Middle frontal gyrus (tissue), 1 donor: ENCODE results near the gene RAP2B.
"Not testable (repeated sequence)": the region's sequence is repeated elsewhere in the genome, so short reads cannot be mapped to it uniquely, and the experiment has no call there.

Experiments used
- DNase-seq: peaks from one replicate; pipeline ENCODE4 v3.0.0-alpha.2; 2015; ENCODE audit warnings: low spot score; ENCODE audit errors: extremely low spot score

Gene RAP2B

DNA sequence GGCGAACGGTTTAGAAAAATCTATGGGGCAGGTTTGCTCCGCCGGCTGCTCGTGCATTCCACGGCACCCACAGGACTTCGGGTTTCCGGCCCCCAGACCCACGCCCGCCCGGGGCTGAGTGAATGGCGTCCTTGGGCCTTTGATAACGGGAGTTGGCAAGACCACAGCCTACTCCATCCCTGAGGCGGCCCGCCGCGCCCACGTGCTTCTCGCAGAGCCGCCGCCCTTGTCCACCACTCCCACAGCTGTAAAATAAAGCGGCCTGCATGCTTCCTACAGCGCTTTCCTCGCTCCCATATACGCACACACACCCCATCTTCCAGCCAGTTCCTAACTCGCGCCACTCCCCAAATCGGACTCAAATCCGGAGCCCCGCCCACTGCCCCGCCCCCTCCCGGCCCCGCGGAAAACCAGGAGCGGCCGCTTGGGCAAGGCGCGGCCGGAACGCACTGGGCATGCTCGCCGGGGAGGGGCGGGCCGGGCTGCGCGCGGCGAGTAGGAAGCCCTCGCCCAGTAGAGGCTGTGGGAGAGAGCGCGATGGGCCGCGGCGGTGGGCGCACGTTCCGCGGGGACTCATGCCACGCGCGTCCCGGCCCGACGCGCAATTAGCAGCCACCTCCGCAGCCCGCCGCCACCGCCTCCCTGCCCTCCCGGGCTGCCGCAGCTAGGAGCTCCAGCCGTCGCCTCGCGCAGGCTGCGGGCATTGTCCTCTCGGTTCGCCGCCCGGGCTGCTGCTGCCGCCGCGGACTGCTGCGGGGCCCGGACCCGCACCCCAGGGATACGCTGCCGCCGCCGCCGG, at the start of gene RAP2B:
Gene RAP2B, plus strand, starts transcription at position 513 of the 799 bp plus-strand sequence. CDS start 468 bp downstream, outside the sequence.
- peak; percentile 75 for DNase-seq

DNA sequence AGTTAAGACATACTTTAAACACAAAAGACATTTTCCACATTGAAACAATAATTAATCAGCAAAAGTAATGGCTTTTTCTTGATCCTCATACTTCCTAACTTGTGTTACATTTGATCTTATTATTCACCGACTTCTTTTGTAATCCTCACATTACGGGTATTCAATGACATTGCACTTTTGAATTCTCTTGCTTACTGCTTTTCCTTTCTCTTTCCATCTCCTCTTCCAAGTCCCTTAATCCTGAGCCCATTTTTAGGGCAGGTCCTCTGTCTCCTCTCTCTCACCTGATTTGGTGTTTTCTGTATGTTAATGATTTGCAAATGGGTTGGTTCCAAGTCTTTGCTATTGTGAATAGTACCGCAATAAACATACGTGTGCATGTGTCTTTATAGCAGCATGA, 48.5 kb upstream of the RAP2B start:
- DNase-seq = no peak

DNA sequence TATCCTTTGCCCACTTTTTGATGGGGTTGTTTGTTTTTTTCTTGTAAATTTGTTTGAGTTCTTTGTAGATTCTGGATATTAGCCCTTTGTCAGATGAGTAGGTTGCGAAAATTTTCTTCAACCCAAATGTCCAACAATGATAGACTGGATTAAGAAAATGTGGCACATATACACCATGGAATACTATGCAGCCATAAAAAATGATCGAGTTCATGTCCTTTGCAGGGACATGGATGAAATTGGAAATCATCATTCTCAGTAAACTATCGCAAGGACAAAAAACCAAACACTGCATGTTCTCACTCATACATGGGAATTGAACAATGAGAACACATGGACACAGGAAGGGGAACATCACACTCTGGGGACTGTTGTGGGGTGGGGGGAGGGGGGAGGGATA, 47.8 kb upstream of the RAP2B start:
- DNase-seq = not testable (repeated sequence)

DNA sequence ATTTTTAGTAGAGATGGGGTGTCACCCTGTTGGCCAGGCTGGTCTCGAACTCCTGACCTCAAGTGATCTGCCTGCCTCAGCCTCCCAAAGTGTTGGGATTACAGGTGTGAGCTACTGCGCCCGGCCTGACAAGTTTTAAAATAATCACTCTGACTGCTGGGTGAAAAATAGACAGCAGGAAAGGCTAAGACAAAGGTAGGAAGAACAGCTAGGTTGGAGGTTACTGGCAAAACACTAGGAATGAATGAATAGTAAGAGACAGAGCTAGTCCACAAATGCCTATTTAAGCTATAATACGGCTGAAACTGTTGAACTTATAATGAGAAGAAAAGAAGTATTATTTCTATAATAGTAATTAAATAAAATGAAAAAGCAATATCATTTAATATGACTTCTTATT, 46.7 kb upstream of the RAP2B start:
- DNase-seq = no peak

DNA sequence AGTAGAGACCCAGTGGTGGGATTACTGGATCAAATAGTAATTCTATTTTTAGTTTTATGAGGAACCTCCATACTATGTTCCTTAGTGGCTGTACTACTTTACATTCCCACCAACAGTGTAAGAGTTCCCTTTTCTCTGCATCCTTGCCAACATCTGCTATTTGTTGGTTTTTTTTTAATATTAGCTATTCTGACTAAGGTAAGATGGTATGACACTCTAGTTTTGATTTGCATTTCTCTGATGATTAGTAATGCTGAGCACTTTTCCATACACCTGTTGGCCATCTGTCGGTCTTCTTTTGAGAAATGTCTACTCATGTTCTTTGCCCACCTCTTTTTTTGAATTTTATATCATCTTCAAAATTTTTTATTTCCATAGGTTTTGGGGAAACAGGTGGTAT, 34.2 kb upstream of the RAP2B start:
- DNase-seq = no peak

DNA sequence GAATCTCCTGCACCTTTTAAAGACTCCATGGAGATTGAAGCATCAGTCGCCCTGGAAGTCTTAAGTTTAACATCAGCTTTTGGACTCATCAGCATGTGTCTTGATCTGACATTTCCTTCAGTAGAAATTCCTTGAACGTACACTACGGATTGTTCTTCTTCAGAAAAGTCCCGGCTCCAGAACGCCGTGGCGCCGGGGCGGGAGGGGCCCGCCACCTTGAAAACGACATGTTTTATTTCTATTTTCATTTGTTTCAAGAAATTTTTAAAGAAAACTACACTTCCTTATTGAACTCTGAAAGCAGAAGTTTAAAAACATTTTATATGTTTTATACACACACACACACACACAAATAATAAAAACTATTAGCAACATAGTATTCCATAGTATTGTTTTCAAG, 32.6 kb upstream of the RAP2B start:
- no peak for DNase-seq

DNA sequence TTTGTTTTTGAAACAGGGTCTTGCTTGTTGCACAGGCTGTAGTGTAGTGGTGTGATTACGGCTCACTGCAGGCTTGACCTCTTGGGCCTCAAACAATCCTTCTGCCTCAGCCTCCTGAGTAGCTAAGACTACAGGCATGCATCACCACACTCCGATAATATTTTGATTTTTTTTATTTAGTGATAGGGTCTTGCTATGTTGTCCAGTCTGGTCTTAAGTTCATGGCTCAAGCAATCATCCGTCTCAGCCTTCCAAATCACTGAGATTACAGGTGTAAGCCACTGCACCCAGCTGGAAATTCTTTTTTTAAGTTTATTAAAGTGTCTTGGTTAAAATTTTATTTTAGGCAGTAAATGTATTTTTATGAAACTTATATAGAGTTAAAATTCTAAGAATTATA, 32.2 kb upstream of the RAP2B start:
- no peak for DNase-seq

DNA sequence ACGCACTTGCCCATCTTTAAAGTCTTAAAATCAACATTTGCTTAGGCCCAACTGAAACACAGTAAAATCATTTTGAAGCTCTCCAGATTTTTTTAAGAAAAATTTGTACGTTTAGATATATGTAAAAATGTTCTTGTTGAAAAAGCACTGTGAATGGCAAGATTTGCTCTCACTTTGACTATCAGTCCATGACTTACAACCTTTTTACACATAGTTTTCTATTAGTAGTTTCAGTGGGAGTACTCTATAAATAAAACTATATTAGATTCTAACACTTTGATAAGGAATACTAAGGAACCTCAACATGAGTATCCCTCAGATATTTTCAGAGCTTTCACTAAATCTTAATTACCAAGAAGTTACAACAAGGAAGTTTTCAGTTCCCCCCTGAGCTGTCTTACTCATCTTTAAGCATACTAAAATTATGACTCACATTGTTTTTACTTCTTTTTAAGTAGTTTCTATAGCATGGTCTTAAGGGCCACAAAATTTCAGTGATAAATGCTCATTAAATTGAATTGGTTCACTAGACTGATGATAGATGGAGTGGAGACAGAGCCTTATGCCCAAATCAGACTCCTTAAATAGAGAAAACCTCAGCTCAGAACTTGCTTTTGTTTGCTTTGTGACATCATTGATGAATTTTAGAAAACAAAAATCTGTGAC, 31.6 kb upstream of the RAP2B start:
- no peak for DNase-seq

DNA sequence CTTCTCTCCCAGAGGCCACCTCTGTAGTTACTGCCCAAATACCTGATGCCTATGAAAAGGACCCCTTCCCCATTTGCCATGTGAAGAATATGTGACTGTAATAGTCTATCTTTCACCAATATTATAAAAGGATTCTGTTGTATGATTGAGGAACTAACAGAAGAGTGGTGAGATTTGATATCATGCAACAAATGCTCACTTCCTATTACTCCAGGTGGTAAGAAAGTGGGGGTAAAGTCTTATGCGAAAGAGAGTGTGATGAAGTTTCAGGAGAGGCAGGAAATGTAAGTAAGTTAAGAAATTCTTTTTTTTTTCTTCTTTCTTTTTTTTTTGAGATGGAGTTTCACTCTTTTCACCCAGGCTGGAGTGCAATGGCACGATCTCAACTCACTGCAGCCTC, 24.4 kb upstream of the RAP2B start:
- no peak for DNase-seq

DNA sequence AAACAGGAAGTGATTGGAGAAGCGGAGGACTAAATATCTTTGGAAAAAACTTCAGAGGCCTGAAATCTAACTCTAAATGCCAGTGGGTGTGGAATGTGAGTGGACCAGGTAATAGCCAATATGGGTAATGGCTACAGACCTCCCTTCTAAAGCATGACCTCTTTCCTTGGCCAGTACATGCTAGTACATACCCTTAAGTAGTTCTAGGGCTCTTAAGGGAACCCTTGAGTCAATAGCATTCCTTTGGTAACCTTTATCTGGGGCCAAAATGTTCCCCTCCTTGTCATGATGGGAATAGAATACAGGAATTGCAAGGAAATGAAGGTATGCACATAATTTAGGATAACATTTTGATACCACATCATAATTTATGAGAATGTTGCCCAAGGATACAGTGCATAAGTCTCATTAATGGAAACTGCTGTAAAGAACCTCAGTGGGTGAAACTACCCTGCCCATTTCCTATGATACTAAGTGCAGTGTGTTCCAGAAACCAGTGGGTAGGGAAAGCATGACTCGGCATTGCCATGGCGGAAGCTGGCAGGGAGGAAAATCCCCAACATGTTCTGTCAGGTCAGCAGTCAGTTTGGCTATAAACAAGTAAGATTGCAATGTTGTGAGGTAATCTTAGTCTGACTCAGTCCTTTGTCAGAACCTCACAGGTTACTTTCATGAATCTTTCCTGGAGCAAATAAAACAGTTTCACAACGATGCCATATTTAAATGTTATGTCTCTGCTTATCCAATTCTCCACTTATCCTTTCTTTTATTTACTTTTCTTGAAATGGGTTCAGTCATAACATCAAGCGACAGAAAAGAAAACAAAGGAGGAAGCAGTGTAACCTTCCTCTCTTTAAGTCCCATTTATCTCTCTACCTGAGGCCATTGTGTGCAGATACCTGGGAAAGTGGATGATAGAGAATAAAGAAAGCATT, 23.5 kb upstream of the RAP2B start:
- no peak for DNase-seq

DNA sequence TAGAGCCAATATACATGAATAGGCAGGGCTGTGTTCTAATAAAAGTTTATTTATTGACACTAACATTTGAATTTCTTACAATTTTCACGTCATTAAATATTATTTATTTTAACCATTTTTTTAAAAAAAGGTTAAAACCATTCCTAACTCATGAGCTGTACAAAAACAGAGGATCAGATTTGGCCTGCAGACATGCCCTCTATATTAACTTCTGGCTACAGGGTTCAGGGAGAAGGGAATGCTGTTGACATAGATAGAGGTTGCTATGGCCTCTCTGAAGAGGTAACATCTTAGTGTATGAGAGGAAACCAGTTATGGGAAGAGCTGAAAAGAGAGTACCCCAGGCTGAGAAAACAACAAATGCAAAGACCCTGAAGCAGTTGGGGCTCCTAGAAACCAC, 19.1 kb upstream of the RAP2B start:
- no peak for DNase-seq

DNA sequence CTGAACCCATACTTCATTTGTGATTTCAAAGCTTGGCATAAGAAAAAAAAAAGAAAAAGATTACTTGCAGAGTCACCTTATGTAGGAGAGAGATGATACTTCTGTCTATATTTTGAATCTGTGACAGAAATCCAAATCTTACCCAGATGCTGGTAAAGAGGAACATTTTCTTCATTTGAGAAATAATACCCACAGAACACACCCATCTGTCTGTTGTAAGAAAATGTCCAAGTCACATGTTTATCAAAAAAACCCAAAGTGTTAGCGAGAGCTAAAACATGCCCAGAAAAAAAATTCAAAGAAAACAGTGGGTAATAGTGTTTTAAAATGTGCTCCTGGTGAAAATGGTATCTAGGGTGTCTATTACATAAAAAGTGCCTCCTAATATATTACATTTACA, 18.0 kb upstream of the RAP2B start:
- DNase-seq = no peak

DNA sequence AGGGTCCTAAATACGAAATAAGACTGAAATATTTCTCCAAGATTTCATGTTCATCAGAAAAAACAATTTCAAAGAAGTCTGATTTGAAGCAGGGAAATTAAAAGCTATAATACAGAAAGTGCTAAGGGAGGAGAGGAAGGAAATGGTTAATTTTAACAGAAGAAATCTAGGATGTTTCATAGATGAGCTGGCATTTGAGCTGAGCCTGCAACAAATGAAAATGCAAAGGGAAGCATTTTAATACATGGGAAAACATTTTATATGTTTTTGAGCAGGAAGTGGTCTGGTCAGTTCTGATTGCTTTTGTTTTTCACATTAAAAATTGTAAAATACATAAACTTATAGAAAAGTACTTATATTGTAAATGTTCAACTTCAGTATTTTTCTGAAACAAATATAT, 17.2 kb upstream of the RAP2B start:
- DNase-seq = no peak

DNA sequence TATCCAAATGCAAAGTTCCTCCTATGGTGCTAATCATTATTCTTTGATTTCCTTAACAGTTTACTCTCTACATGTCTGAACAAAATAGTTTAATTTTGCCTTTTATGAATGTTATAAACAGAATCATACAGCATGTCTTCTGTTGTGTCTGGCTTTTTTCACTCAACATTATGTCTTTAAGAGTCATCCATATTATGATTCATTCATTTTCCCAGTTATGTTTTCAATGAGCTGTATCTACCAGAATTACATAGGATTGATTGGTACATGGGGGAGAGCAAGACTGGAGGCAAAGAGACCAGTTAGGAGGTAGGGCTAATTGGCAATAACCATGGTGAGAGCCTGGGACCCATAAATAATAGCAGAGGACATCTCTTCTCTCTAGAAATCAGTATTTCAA, 16.6 kb upstream of the RAP2B start:
- no peak for DNase-seq

DNA sequence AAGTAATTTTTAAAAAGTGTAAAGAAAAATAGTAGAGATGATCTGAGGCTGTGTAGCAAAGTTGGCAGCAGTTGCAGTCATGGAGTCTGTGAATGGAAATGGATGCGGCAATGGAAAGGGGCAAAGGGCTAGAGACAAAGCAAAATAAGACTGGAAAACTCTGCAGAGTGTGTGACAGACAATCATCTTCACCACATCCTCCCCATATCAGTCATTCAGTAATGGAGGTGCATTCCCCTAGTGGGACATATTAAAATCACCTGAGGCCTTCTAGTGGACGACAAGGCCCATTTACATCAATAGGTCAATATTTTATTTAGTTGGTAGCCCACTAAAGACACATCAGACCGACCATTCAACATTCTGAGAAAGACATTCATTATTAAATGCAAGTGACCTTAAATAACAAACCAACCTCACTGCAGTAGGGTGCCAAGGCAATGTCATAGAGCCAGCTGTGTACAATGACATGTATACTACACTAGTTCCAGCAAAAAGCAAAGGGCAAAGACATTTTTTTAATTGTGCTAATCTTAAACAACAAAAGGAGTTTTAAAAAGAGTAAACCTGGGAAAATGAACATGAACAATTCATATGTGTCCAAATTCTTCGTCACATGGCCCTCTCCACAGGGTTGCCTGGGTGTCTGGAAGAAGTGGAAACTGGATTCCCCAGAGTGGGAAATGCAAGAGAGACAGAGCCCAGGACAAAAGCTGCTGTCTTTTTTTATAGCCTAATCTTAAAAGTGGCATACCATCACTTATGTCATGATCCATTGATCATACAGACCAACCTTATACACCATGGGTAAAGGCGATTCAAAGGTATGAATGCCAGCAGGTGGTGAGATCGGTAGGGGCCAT, 15.6 kb upstream of the RAP2B start:
- DNase-seq = no peak

DNA sequence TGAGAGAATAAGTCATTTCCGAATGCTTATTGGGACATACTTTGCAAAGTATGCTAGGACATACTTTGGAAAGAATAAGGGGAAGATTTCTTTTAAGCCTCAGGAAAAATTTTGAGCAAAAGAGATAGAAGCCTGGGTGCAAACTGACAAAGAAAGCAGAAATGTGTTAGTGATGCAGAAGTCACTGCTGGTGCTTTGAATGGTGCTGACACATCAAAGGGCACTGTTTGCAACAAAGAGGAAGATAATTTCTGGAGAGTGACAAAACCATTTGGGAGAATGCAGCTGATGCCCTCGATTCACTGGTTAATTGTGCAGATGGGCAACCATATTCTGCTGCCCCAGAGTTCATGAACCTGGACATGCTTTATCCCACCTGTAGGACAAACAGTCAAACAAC, 11.0 kb upstream of the RAP2B start:
- no peak for DNase-seq

DNA sequence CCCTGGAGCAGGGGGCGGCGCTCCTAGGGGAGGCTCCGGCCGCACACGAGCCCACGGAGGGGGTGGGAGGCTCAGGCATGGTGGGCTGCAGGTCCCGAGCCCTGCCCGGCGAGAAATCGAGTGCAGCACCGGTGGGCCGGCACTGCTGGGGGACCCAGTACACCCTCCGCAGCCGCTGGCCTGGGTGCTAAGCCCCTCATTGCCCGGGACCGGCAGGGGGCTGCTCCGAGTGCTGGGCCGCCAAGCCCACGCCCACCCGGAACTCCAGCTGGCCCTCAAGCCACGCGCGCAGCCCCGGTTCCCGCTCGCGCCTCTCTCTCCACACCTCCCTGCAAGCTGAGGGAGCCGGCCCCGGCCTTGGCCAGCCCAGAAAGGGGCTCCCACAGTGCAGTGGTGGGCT, 6.2 kb upstream of the RAP2B start:
- not testable (repeated sequence) for DNase-seq

DNA sequence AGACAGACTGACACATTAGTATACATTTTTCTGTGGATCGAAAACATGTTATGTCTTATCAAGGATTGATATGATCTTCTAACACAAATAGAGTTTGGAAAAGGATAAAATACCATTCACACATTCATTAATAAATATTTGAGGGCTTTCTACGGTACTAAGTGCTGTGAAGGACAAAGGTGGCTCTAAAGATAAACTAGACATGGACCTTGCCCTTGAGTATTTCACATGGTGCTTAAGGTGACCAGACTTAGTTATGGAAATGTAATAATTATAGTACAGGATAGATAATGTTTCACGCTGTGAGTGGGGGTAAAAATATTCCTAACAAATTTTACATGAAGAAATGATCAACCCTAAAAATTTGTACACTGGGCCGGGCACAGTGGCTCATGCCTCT, 3.8 kb upstream of the RAP2B start:
- no peak for DNase-seq

DNA sequence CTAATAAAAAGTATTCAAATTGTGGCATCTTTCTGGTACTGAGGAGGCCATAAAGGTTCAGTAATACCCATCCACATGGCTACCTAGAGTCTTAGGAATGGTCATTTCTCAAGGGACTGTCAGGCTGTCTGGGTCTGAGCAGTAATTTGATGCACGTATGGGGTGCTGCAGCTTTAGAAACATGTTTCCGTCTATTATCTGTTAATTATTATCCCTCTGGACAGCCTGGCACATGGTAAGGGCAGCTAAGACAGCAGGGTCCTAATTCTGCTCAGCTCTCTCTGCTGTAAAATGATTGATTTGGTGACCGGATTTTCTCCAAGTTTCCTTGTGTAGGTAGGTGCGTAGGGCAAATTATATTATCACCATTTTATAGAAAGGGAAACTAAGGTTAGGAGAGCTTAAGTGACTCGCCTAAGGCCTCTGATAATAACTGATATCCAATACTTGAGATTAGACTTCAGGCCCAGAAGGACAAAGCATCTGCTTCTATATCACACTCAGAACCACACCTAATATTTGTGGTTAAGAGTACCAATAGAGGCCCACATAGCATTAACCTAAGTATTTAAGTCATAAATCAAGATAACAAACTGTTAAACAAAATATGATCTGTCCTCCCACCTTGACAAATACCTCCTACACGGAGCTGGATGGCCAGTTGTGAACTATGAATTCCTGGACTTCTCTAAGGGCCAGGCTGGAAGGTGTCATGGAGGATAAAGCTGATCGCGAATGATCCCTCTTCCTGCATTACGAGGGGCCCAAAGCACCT, 2.9 kb upstream of the RAP2B start:
- no peak for DNase-seq

DNA sequence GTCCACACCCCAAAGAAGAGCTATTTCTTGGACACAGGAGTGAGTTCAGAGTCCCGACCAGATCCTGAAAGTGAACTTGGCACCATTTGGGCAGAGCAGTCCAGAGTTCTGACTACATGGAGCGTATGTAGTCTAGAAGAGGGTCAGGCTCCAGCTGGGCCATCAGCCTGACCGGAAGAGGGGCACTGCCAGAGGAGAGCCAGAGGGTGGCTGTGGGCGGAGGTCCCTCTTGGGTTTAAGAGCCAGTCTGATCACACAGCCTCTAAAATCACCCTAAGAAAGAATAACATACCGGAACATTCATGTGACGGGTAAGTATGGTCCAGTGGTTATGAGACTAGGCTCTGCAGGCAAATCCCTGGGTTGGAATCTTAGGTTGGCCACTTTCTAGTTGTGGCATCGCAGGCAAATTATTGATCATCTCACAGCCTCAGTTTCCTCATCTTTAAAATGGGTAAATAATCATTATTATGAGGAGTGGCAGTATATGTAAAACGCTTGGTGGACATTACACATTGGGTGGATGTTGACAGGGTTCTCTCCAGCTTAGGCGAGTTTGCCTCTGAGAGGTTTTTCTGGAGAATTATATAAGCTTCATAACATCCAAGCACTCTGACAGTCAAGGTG, 2.1 kb upstream of the RAP2B start:
- no peak for DNase-seq
